Endothelial cell of umbilical vein (primary cell): ENCODE data around the gene TBCC. TPM values are rescaled to one million over a fixed set of nuclear protein-coding genes. Genes with fewer than 3 reads are reported as not detected.

Experiments used
- BruUV-seq: library from RNA; stranded (reverse); fragments of 400-500 nt; replicated peaks from 2 replicates; lab custom pipeline; 2021; lab: Mats Ljungman, UMichigan
- CTCF ChIA-PET: fragments of 300-600, 350-600 bp; sonication (Branson Sonifier 250); formaldehyde crosslinking; loops from one replicate; lab custom pipeline; 2021; ENCODE audit warnings: antibody characterized with exemption, inconsistent platforms; lab: Charles Lee
- POLR2A ChIA-PET: fragments of 300-600, 350-600 bp; sonication (Branson Sonifier 250); formaldehyde crosslinking; loops from one replicate; lab custom pipeline; 2021; ENCODE audit warnings: antibody characterized with exemption, inconsistent platforms; lab: Charles Lee
- DNase-seq: peaks from one replicate; pipeline ENCODE4 v3.0.0-alpha.2; 2011; ENCODE audit warnings: low read depth, low spot score
- FAIRE-seq: peaks from 2 replicates; lab custom pipeline; 2011; peaks lifted over from hg19 to GRCh38; lab: Jason Lieb, UNC
- H2AFZ ChIP-seq: 2 replicates; pipeline ENCODE4 v1.6.0; 2012; ENCODE audit warnings: low read depth, low read length, control low read depth, inconsistent platforms
- H3K27ac ChIP-seq: 2 replicates; pipeline ENCODE4 v1.5.1; 2011; ENCODE audit warnings: low read depth, mild to moderate bottlenecking, control low read depth, low read length, moderate library complexity; ENCODE audit not compliant: insufficient read depth
- H3K27me3 ChIP-seq, 2 experiments: 2 replicates each; pipeline versions ENCODE4 v1.6.0 to v1.6.1; 2011; ENCODE audit warnings: low read length in 2 of 2, mixed read lengths in 1 of 2; ENCODE audit not compliant: control insufficient read depth in 2 of 2, insufficient read depth in 2 of 2
- H3K36me3 ChIP-seq, 2 experiments: 2 replicates in 1 of 2; 3 replicates in 1 of 2; pipeline ENCODE4 v1.5.1; 2011; ENCODE audit warnings: low read length in 2 of 2, mild to moderate bottlenecking in 1 of 2, moderate library complexity in 1 of 2; ENCODE audit not compliant: control insufficient read depth in 2 of 2, insufficient read depth in 2 of 2; ENCODE audit errors: extremely low read depth in 1 of 2
- H3K4me1 ChIP-seq: 3 replicates; pipeline ENCODE4 v1.5.1; 2011; ENCODE audit warnings: mild to moderate bottlenecking, low read length; ENCODE audit not compliant: control insufficient read depth, insufficient read depth; ENCODE audit errors: extremely low read depth
- H3K4me2 ChIP-seq: 2 replicates; pipeline ENCODE4 v1.6.1; 2011; ENCODE audit warnings: low read length, control low read depth, mixed read lengths; ENCODE audit not compliant: insufficient read depth
- H3K4me3 ChIP-seq, 3 experiments: fragments of 200-600 bp in 1 of 3; sonication (generic), shearing (Covaris generic) in 1 of 3; replicated peaks in 1 of 3; 2 replicates each; pipeline ENCODE4 v1.5.1; 2011 to 2016; ENCODE audit warnings: control low read depth in 3 of 3, low read length in 3 of 3, mild to moderate bottlenecking in 2 of 3, inconsistent platforms in 1 of 3, low read depth in 1 of 3, moderate library complexity in 1 of 3; ENCODE audit not compliant: insufficient read depth in 1 of 3
- H3K79me2 ChIP-seq: 2 replicates; pipeline ENCODE4 v1.6.0; 2012; ENCODE audit warnings: low read length, inconsistent platforms; ENCODE audit not compliant: control insufficient read depth, insufficient read depth
- H3K9ac ChIP-seq: replicated peaks from 2 replicates; pipeline ENCODE3; 2011; ENCODE audit warnings: low read length, control low read depth; ENCODE audit not compliant: insufficient read depth; ENCODE audit errors: extremely low read depth
- H3K9me1 ChIP-seq: replicated peaks from 3 replicates; pipeline ENCODE4 v1.6.0; 2011; ENCODE audit warnings: mild to moderate bottlenecking, low read length; ENCODE audit not compliant: control insufficient read depth, insufficient read depth; ENCODE audit errors: extremely low read depth
- H3K9me3 ChIP-seq: replicated peaks from 2 replicates; pipeline ENCODE4 v1.5.1; 2012; ENCODE audit warnings: low read length, inconsistent platforms; ENCODE audit not compliant: control insufficient read depth, insufficient read depth
- H4K20me1 ChIP-seq: replicated peaks from 2 replicates; pipeline ENCODE3; 2011; ENCODE audit warnings: mild to moderate bottlenecking, low read length; ENCODE audit not compliant: control insufficient read depth, insufficient read depth; ENCODE audit errors: extremely low read depth
- CTCF ChIP-seq, 2 donors: IDR thresholded peaks; 1 replicate in 1 of 2; 2 replicates in 1 of 2; pipeline ENCODE4 v1.5.1; 2011; ENCODE audit warnings: low read length in 2 of 2, mild to moderate bottlenecking in 2 of 2, moderate library complexity in 2 of 2, control low read depth in 1 of 2, inconsistent platforms in 1 of 2, low read depth in 1 of 2; ENCODE audit not compliant: insufficient read depth in 1 of 2; ENCODE audit errors: extremely low read depth in 1 of 2
- EZH2 ChIP-seq: IDR thresholded peaks from 2 replicates; pipeline ENCODE4 v1.6.1; 2012; ENCODE audit warnings: borderline replicate concordance, low read depth, mild to moderate bottlenecking, moderate library complexity, low read length, inconsistent platforms; ENCODE audit not compliant: severe bottlenecking
- FOS ChIP-seq: IDR thresholded peaks from 2 replicates; pipeline ENCODE4 v1.6.1; 2011; ENCODE audit warnings: mild to moderate bottlenecking, low read length, moderate library complexity, borderline replicate concordance; ENCODE audit not compliant: insufficient read depth
- GATA2 ChIP-seq: IDR thresholded peaks from 2 replicates; pipeline ENCODE4 v1.7.0; 2011; ENCODE audit warnings: low read depth, mild to moderate bottlenecking, moderate library complexity, mixed read lengths, low read length; ENCODE audit not compliant: insufficient read length, insufficient read depth
- JUN ChIP-seq: IDR thresholded peaks from 2 replicates; pipeline ENCODE4 v1.6.1; 2011; ENCODE audit warnings: borderline replicate concordance, low read depth; ENCODE audit not compliant: insufficient read length, insufficient read depth
- MAX ChIP-seq: IDR thresholded peaks from 2 replicates; pipeline ENCODE4 v1.6.1; 2011; ENCODE audit not compliant: insufficient read depth, insufficient read length
- MYC ChIP-seq: IDR thresholded peaks from one replicate; pipeline ENCODE4 v1.6.1; 2011; ENCODE audit warnings: mild to moderate bottlenecking, low read depth, low read length
- POLR2A ChIP-seq: IDR thresholded peaks from 2 replicates; pipeline ENCODE4 v1.6.1; 2012; ENCODE audit warnings: low read depth, mild to moderate bottlenecking, control low read depth, low read length
- POLR2AphosphoS5 ChIP-seq: IDR thresholded peaks from 2 replicates; pipeline ENCODE4 v1.6.1; 2012; ENCODE audit warnings: low read depth, mild to moderate bottlenecking, control low read depth, low read length, moderate library complexity; ENCODE audit not compliant: insufficient read depth
- dilution Hi-C: fragments of 300-500 bp; cut with MboI; formaldehyde crosslinking; loops from one replicate; pipeline ENCODE4 v1.15.0; 2019; ENCODE audit warnings: low sequenced_read_pairs; ENCODE audit not compliant: extremely low pct_ligation_motif_present
- intact Hi-C: fragments of 100-400 bp; cut with micrococcal nuclease; formaldehyde crosslinking; loops from one replicate; pipeline ENCODE4 v1.10.0; 2022
- polyA plus RNA-seq, 4 experiments: library from polyadenylated mRNA; depleted of rRNA in 3 of 4; stranded (reverse) in 3 of 4; unstranded in 1 of 4; fragments of >200 nt; gene quantifications; 2 replicates each; pipeline versions ENCODE4 v1.2.1 to v1.2.3, GENCODE V29; 2011 to 2012; ENCODE audit warnings: missing spikeins in 1 of 4
- total RNA-seq: library from RNA; stranded (reverse); gene quantifications from 2 replicates; pipeline ENCODE4 v1.2.3, GENCODE V29; 2021

TBCC gene
- total and polyA plus RNA-seq, 2 donors (not counting 3 experiments of a cell fraction or from before 2014, with no cell fraction given): 15.9 to 19.1 TPM

- no peak overlapping the region for H2AFZ ChIP-seq
- H3K9me1 ChIP-seq: no peaks in the 10 kb centered on the region
- no peak overlapping the region for H3K27ac ChIP-seq
- H4K20me1 ChIP-seq: no peaks in the 10 kb centered on the region
- no peak overlapping the region for H3K9ac ChIP-seq
- dilution Hi-C loops: no loop called here
- H3K4me2 ChIP-seq: no peak overlapping the region
- no peaks in the 10 kb centered on the region for H3K27me3 ChIP-seq
- no peaks in the 10 kb centered on the region for H3K4me1 ChIP-seq
- DNase-seq (no peak), FAIRE-seq (no peak)
- CTCF ChIA-PET: interaction anchor here (0.9 to 1.8 kb wide), 4 partner anchors 10 to 86 kb away, joined by 3 to 9 read pairs (median 3); no protein-coding TSS in a partner anchor
- no peaks in the 10 kb centered on the region for H3K36me3 ChIP-seq
- TF ChIP-seq POLR2A (no peak), POLR2AphosphoS5 (no peak), FOS (no peak), EZH2 (no peak), MAX (no peak), JUN (no peak), MYC (no peak)
- no TSS peak for BruUV-seq
- H3K79me2 ChIP-seq: no peaks in the 10 kb centered on the region
- POLR2A ChIA-PET: no interaction called here
- intact Hi-C loops: no loop called here
- no peak overlapping the region for H3K4me3 ChIP-seq
- H3K9me3 ChIP-seq: no peaks in the 10 kb centered on the region
Measured at GRCh38 chr6:42704937-42705374, 40.9 kb downstream of the TBCC start.

GRCh38 chr6:42704251-42704936 is 41.5 kb downstream of the TBCC start:
- FAIRE-seq: no peak

More at GRCh38 chr6:42704251-42704936, 41.5 kb downstream of the TBCC start:
- Histone ChIP-seq H3K9me1 (no peaks in the 10 kb centered on the region), H3K79me2 (no peaks in the 10 kb centered on the region), H3K27ac (no peak overlapping the region), H3K4me2 (no peak overlapping the region), H2AFZ (peak overlapping the region; percentile 25), H3K36me3 (no peaks in the 10 kb centered on the region), H3K9me3 (no peaks in the 10 kb centered on the region), H3K9ac (no peak overlapping the region), H3K4me1 (no peaks in the 10 kb centered on the region), H3K27me3 (no peaks in the 10 kb centered on the region), H4K20me1 (no peaks in the 10 kb centered on the region), H3K4me3 (peak overlapping the region in 1 of 3 experiments; percentile 7)
- no TSS peak for BruUV-seq
- TF ChIP-seq EZH2 (no peak), MAX (no peak), POLR2A (no peak), POLR2AphosphoS5 (no peak), FOS (no peak), JUN (no peak), MYC (no peak), CTCF (IDR thresholded peaks at IDR 0.05; ENCODE audit: extremely low read depth in 1 of 2, insufficient read depth in 1 of 2, low read depth in 1 of 2, low read length in 2 of 2) (no peak), GATA2 (no peak)
- no peak for DNase-seq
- intact Hi-C loops (no loop called here), dilution Hi-C loops (no loop called here)
- POLR2A ChIA-PET: no interaction called here
- CTCF ChIA-PET: interaction anchor here (0.9 to 1.8 kb wide), 4 partner anchors 10 to 86 kb away, joined by 3 to 9 read pairs (median 3); no protein-coding TSS in a partner anchor
